Erythroblast (primary cell): ENCODE data around the gene TMEM30A.

ENCODE experiments used
- DNase-seq, 2 experiments: peaks; one replicate each; lab custom pipeline; 2025; lab: John Stamatoyannopoulos, UW
- GATA1 ChIP-seq: IDR thresholded peaks from 2 replicates; pipeline ENCODE4 v1.6.1; 2011; ENCODE audit warnings: low read depth, mild to moderate bottlenecking, control low read depth, low read length, moderate library complexity
- POLR2A ChIP-seq: IDR thresholded peaks from 2 replicates; pipeline ENCODE4 v1.6.1; 2011; ENCODE audit warnings: mild to moderate bottlenecking, low read length

The TMEM30A gene

DNA sequence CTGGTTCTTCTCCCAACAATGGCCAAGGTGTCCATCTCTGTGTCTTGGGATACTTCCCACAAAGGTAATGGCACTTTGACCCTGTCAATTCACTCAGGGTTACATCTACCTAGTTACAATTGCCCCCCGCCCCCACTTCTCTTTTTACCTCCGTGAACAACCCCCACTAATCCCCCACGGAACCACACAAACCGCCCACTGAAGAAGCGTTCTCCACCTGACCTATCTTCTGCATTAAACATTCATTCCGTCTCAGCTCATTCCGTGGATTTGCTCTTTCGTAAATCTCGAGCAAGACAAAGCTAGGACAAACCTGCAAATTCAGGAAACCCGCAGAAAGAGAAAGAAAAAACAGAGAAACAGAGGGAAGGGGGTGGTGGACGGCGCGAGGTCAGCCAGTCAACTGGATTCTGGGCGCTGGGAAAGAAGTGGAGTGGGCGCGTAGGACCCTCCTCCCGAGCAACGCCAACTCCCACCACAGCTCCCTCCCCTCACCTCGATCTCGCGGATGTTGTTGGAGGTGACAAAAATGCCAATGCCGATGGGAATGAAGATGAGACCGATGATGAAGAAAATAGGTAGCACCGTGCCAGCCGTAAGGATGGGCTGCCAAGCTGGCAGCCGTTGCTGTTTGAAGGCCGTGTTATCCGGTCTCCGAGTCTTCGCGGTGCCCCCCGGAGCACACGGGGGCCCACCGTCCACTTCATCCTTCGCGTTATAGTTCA is 523 bp downstream of the TMEM30A start:
- TF ChIP-seq GATA1 (no peak), POLR2A (no peak)
- DNase-seq: peak; percentile 56 to 65

DNA sequence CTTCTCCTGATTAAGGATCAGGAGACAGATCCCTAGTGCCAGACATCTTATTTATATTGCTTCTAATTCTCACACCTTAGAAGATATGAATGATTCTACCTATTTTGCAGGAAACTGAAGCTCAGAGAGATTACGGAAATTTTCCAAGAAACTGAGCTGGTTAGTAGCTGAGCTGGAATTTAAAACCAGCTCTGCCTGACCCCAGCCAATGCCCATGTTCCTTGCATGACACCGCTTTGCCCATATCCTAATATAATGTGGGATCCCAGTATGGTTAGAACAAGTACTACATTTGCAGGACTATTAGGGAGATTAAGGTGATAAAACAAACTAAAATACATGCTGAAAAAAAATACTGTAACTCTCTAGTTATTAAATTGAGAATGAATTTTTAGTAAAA is 1.9 kb downstream of the TMEM30A start:
- TF ChIP-seq POLR2A (no peak), GATA1 (no peak)
- DNase-seq: no peak

DNA sequence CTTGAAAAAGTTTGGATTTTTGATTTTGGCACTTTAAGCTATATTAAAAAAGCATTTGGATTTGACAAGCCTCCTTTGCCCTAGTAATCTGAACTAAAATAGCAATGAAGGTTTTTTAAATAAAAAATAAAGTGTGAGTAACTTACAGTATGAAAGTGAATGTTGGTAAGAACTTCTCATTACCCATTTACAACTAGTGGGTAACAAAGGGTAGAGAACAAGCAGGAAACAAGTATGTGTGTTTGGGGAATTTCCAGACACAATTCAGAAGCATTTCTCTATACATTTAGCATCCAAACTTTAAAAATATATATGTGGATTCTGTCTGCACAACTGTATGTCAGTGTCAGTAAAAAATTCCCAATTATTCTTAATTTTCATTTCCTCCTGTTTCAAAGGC is 2.9 kb downstream of the TMEM30A start:
- no peak for TF ChIP-seq GATA1
- no peak for TF ChIP-seq POLR2A
- no peak for DNase-seq

DNA sequence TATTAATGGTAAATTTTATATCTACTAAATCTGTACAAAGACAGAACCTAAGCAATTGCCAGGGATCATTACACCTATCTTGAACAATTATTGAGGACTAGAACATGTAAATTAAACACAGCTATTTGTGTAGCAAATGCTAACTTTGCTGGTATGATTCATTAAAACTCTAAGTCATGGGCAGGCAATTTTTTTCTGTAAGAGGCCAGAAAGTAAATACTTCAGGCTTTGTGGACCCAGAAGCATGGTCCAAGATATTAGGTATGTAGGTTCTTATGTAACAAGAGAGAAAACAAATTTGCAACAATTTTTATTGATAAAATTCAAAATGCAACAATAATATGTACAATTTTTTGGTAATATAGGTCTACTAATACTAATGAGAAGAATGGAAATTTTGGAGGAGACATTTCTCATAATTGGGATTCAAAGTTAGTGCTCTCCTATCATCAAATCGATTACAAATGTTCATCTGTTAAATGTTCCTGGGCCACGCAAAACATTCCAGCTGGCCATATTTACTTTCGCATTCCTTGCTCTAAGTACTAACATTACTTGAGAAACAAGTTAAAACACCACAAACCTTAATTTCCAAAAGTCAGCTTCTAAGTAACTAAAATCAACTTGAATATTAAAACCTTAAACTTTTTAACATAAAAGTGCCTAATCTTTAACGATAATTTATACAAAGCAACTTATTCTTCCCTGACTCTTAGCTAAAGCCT is 4.3 kb downstream of the TMEM30A start:
- no peak for DNase-seq
- TF ChIP-seq GATA1 (no peak), POLR2A (no peak)

DNA sequence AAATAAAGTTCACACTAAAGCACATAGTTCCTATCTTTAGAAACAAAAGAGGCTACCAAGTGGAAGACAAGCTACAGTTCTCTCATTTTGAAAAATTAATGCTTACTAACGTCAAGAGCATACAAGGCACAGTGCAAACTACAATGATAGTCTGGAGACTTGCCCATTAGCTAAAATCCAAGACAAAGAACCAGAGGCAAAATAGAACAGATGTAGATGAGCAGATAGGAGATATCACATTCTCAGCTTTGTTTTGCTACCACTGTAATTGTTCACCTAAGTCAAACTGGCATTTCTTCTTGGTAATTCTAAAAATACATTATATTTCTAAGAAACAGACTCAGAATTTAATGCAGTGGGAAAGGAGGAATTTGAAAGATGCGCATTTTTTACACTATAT is 5.2 kb downstream of the TMEM30A start:
- no peak for TF ChIP-seq GATA1
- no peak for TF ChIP-seq POLR2A
- DNase-seq: peak; percentile 6 to 52

DNA sequence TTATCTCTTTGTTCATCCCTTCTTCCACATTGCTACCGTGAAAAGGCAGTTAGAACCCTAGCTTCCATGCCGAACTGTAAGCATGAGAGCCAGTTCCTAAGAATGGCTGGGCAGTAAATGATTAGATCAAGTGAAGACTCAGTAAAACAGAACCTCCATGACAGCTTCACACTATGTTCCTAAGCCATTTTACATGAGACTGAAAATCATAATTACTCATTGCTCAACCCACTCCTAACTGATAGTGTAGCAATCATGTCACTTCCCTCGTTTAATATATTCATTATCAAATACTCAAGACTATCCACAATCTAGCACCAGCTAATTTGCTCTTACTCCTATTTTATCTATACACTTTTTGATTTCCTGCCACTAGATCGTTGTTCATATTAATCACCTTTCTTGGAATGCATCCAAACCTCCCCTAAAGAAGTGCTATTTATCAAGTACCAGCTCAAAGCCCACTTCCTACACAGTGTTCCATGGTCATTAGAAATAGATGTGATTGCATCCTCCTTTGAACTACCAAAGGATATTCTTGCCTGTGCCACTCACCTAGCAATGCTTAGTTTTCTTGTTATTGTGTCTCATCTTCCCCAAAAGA is 6.0 kb downstream of the TMEM30A start:
- DNase-seq: peak in 1 of 2 experiments; percentile 18
- no peak for TF ChIP-seq POLR2A
- no peak for TF ChIP-seq GATA1

DNA sequence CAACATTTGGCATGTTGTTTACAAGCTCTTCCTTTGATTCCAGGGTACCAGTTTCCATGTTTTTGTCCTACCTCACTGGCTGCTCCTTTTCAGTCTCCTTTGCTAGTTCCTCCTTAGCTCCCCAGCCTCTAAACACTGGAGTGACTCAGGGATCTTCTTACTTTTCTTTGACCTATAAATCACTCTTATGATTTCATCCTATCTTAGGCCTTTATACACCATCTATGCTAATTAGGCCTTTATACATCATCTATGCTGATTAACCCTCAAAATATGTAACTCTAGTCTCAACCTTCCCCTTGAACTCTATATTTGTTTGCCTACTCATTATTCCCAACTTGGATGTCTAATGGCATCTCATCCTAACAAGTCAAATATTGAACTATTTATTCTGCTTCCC is 9.5 kb downstream of the TMEM30A start:
- TF ChIP-seq POLR2A: no peak
- TF ChIP-seq GATA1: no peak
- DNase-seq: no peak

DNA sequence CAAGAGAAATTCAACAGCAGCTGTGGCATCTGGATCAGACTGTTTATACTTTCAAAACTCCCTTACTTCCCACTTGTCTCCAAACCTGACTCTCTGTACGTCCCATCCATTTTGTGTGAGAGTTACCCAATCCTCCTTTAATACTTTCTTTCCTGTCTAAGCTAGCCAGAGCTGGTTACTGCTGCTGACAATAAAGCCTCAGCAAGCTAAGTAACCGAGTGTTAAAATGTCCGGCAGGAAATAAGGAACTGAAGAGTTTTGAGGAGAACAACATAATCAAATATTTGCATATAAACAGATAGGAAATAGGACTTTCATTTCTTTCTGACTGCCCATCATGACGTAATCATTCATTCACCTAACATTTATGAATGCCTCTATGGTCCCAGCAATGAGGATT is 11.6 kb downstream of the TMEM30A start:
- no peak for DNase-seq
- TF ChIP-seq GATA1 (no peak), POLR2A (no peak)

DNA sequence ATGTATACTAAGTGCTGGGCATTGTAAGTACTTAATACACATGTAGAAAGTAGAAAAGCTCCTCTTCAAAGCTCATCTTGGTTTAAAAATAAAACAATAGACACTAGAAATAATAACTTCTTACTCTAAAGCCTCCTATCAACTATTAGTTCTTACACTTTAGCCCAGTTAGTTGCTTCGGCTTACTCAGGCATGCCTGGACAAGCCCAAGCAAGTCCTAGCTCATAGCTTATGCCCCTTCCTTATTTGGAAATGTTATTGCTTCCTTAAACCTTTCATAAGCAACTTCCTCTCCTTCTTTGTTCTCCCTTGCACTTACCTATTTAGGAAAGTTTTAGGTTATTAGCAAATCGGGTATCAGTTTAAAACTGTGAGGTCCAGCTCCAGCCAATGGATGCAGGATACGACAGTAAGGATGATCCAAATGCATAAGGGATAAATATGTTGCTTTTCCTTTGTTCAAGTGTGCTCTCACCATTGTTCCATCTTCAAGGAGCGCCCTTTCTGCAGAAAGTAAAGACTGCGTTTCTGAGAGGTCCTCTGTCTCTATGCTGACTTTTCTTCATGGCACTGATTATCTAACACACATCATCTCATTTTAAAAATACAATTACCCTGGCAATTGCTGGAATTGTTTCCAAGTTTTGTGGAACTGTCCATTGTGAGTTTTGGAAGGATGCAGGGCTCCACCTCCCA is 12.3 kb downstream of the TMEM30A start:
- peak in 1 of 2 experiments; percentile 50 for DNase-seq
- TF ChIP-seq GATA1: no peak
- no peak for TF ChIP-seq POLR2A

DNA sequence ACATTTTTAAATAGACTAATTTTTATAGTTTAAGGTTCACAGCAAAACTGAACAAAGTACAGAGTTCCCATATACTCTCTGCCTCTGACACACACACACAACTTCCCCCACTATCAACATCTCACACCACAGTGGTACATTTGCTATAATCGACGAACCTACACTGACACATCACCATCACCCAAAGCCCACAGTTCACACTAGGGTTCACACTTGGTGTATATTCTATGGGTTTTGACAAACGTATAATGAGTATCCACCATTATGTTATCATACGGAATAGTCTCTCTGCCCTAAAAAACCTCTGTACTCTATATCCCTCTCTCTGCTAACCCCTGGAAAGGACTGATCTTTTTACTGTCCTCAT is 15.6 kb downstream of the TMEM30A start:
- no peak for DNase-seq
- TF ChIP-seq POLR2A (no peak), GATA1 (no peak)

DNA sequence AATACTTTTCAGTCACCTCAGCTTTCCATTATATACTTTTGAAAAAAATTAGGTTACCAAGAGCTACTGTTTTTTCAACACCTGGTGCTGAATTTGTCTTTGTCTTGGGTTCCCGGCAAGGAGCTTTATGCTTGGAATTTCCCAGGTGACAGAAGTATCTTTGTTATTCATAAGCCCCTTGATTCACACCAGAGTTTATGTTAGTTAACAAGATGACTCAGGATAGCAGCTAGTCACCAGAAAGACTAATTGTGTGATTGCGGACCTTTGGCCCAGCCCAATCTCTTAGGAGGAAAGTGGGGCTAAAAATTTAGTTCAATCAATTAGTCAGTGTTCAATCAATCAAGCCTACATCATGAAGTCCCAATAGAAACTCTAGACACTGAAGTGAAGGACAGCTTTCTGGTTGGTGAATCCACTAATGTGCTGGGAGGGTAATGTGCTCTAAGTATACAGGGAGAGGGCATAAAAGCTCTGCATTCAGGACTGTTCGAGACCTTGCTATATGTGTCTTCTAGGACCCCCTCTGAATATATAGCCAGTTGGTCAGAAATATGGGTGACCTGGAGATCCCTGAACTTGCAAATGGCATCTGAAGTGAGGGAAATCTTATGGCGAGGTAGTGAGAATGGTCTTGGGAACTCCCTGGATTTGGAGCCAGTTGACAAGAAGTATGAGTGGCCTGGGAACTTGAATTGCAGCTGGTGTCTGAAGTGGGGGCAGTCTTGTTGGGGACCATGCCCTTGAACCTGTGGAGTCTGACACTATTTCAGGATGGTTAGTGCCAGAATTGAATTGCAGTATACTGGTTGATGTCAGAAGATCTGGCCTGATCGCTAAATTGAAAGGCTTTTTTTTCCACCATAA is 16.2 kb downstream of the TMEM30A start:
- TF ChIP-seq POLR2A (no peak), GATA1 (no peak)
- DNase-seq: no peak

DNA sequence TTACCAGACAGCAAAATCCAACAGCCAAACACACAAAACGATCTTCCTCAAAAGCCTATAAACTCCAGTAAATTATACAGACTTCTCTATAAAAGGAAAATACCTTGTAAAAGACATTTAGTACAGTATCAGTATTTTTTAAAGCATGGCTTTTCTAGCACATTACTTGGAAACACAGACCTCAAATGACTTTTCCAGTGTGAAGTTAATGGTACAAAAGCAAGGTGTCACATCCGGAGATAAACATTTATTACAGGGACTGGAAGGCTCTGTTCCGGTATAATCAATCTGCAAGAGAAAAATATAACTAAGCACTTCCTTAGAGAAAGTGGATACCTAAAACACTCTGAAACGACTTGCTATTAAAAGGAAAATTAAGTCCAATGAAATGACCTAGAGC is 17.1 kb downstream of the TMEM30A start:
- TF ChIP-seq GATA1 (no peak), POLR2A (no peak)
- DNase-seq: no peak
